ENCODE measurements around the gene CIB2. TPM values are rescaled to one million over a fixed set of nuclear protein-coding genes. Genes with fewer than 3 reads are reported as not detected.

CIB2 gene
- polyA plus RNA-seq, 1 of the 3 experiments (the other 2 are of a cell fraction) = 39.6 TPM

GRCh38 chr15:78065284-78065872, 65.9 kb downstream of the CIB2 start:
- H3K4me1 ChIP-seq (ENCODE audit: control insufficient read depth in 1 of 2, insufficient read depth in 2 of 2, low read depth in 1 of 2, low read length in 1 of 2) = peaks cover 69 to 73% of the 10 kb centered on the region in 2 experiments
- H3K36me3 ChIP-seq (replicated peaks in 1 of 2; ENCODE audit: control insufficient read depth in 1 of 2, insufficient read depth in 2 of 2, low read length in 1 of 2) = no peaks in the 10 kb centered on the region
- H3K79me2 ChIP-seq (ENCODE audit: insufficient read depth) = peaks cover 93% of the 10 kb centered on the region
- CTCF ChIA-PET = interaction anchor here (1.0 to 1.2 kb wide), 2 partner anchors 20 to 98 kb away, joined by 3 read pairs; no protein-coding TSS in a partner anchor
- peaks cover 27% of the 10 kb centered on the region for H3F3A ChIP-seq (replicated peaks; ENCODE audit: insufficient read depth)
- H3K4me3 ChIP-seq (ENCODE audit: low read depth in 2 of 2, low read length in 1 of 2) = no peak overlapping the region; a peak in 1 of 4 replicates
- H4K20me1 ChIP-seq (ENCODE audit: insufficient read depth) = peaks cover 24% of the 10 kb centered on the region
- peak overlapping the region; percentile 22; the same call in 1 of the 2 replicates for H3K9ac ChIP-seq
- H2AFZ ChIP-seq (ENCODE audit: low read depth) = no peak overlapping the region
- DNase-seq = no peak
- 45% methylated on average over 5 of the region's 5 CpGs for WGBS (ENCODE audit: low lambda C conversion rate)
- H3K27me3 ChIP-seq (ENCODE audit: insufficient read depth) = no peaks in the 10 kb centered on the region
- H3K27ac ChIP-seq (ENCODE audit: low read depth in 2 of 2, low read length in 1 of 2) = peak overlapping the region; percentile 87 to 99
- POLR2A ChIA-PET = no interaction called here
- H3K9me3 ChIP-seq = no peaks in the 10 kb centered on the region
- H3K9me2 ChIP-seq = no peaks in the 10 kb centered on the region
- H3K4me2 ChIP-seq = peak overlapping the region; percentile 57
- TF ChIP-seq FOSL2 (IDR thresholded peaks at IDR 0.05; ENCODE audit: borderline replicate concordance, low read depth) (no peak), NFIC (IDR thresholded peaks at IDR 0.05; ENCODE audit: borderline replicate concordance) (peak; percentile 45; the same call in 1 of the 2 replicates), USF1 (IDR thresholded peaks at IDR 0.05; ENCODE audit: borderline replicate concordance, low read depth) (no peak), TAF1 (IDR thresholded peaks at IDR 0.05; ENCODE audit: borderline replicate concordance, low read depth, low read length) (no peak), RFX5 (IDR thresholded peaks at IDR 0.05; ENCODE audit: low read length) (no peak), MEF2A (IDR thresholded peaks at IDR 0.05; ENCODE audit: borderline replicate concordance, low read depth) (no peak), GABPA (IDR thresholded peaks at IDR 0.05; ENCODE audit: low read depth) (no peak), RXRA (IDR thresholded peaks at IDR 0.05; ENCODE audit: borderline replicate concordance, low read depth) (no peak), EZH2phosphoT487 (IDR thresholded peaks at IDR 0.05; ENCODE audit: borderline replicate concordance, low read depth) (no peak), EP300 (IDR thresholded peaks at IDR 0.05; ENCODE audit: borderline replicate concordance in 1 of 2, low read depth in 1 of 2, low read length in 1 of 2) (peak in 1 of 2 experiments; percentile 46; a peak in 1 of 4 replicates), RAD21 (IDR thresholded peaks at IDR 0.05; ENCODE audit: low read length) (no peak), ELF1 (IDR thresholded peaks at IDR 0.05) (no peak), POLR2AphosphoS5 (IDR thresholded peaks at IDR 0.05; ENCODE audit: low read depth, low read length) (peak; percentile 53; the same call in 1 of the 2 replicates), SMC3 (IDR thresholded peaks at IDR 0.05; ENCODE audit: low read depth, low read length) (no peak), FOXM1 (IDR thresholded peaks at IDR 0.05; ENCODE audit: low read depth) (no peak), USF2 (IDR thresholded peaks at IDR 0.05; ENCODE audit: borderline replicate concordance, low read depth, low read length) (no peak), YY1 (IDR thresholded peaks at IDR 0.05; ENCODE audit: low read depth) (no peak), JUND (IDR thresholded peaks at IDR 0.05) (no peak), SIN3A (IDR thresholded peaks at IDR 0.05; ENCODE audit: borderline replicate concordance, low read depth, low read length) (0 out of 2 replicates have a peak, but pooled peaks have one; percentile 32), IRF3 (IDR thresholded peaks at IDR 0.05; ENCODE audit: low read depth, low read length) (no peak), TCF12 (IDR thresholded peaks at IDR 0.05) (peak; percentile 67), NRF1 (IDR thresholded peaks at IDR 0.05; ENCODE audit: low read depth, low read length) (no peak), CHD2 (IDR thresholded peaks at IDR 0.05; ENCODE audit: low read length, partially characterized antibody) (no peak), FOXJ3 (CRISPR knock-in tag; IDR thresholded peaks at IDR 0.05) (no peak)
- TF ChIP-seq, protein P1, sequence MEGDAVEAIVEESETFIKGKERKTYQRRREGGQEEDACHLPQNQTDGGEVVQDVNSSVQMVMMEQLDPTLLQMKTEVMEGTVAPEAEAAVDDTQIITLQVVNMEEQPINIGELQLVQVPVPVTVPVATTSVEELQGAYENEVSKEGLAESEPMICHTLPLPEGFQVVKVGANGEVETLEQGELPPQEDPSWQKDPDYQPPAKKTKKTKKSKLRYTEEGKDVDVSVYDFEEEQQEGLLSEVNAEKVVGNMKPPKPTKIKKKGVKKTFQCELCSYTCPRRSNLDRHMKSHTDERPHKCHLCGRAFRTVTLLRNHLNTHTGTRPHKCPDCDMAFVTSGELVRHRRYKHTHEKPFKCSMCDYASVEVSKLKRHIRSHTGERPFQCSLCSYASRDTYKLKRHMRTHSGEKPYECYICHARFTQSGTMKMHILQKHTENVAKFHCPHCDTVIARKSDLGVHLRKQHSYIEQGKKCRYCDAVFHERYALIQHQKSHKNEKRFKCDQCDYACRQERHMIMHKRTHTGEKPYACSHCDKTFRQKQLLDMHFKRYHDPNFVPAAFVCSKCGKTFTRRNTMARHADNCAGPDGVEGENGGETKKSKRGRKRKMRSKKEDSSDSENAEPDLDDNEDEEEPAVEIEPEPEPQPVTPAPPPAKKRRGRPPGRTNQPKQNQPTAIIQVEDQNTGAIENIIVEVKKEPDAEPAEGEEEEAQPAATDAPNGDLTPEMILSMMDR (IDR thresholded peaks at IDR 0.05) = no peak
- TF ChIP-seq, protein P2, sequence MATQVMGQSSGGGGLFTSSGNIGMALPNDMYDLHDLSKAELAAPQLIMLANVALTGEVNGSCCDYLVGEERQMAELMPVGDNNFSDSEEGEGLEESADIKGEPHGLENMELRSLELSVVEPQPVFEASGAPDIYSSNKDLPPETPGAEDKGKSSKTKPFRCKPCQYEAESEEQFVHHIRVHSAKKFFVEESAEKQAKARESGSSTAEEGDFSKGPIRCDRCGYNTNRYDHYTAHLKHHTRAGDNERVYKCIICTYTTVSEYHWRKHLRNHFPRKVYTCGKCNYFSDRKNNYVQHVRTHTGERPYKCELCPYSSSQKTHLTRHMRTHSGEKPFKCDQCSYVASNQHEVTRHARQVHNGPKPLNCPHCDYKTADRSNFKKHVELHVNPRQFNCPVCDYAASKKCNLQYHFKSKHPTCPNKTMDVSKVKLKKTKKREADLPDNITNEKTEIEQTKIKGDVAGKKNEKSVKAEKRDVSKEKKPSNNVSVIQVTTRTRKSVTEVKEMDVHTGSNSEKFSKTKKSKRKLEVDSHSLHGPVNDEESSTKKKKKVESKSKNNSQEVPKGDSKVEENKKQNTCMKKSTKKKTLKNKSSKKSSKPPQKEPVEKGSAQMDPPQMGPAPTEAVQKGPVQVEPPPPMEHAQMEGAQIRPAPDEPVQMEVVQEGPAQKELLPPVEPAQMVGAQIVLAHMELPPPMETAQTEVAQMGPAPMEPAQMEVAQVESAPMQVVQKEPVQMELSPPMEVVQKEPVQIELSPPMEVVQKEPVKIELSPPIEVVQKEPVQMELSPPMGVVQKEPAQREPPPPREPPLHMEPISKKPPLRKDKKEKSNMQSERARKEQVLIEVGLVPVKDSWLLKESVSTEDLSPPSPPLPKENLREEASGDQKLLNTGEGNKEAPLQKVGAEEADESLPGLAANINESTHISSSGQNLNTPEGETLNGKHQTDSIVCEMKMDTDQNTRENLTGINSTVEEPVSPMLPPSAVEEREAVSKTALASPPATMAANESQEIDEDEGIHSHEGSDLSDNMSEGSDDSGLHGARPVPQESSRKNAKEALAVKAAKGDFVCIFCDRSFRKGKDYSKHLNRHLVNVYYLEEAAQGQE (IDR thresholded peaks at IDR 0.05; ENCODE audit: low read depth, low read length) = no peak
